GM23338 (cell line): ENCODE results near the gene KAZN.

Experiments
- CREB1 ChIP-seq: fragments of 250-450 bp; sonication (Bioruptor Pico); IDR thresholded peaks from 2 replicates; pipeline ENCODE4 v1.5.0; 2020; ENCODE audit warnings: low read depth, mild to moderate bottlenecking, moderate library complexity
- CTCF ChIP-seq, 2 experiments: fragments of 200-600 bp in 1 of 2; sonication (generic) in 1 of 2; conservative IDR thresholded peaks; 2 replicates each; pipeline versions ENCODE4 v1.5.1 to v1.6.1; 2016 to 2017; ENCODE audit warnings: antibody characterized with exemption in 2 of 2, low read depth in 2 of 2, mild to moderate bottlenecking in 2 of 2, moderate library complexity in 1 of 2
- ETS1 ChIP-seq: IDR thresholded peaks from 2 replicates; pipeline ENCODE4 v1.6.1; 2016; ENCODE audit warnings: antibody characterized with exemption
- EZH2 ChIP-seq: fragments of 200-600 bp; sonication (generic); IDR thresholded peaks from one replicate; pipeline ENCODE4 v1.8.0; 2017; ENCODE audit warnings: antibody characterized with exemption, mild to moderate bottlenecking, low read depth; ENCODE audit not compliant: unreplicated experiment
- EZH2phosphoT487 ChIP-seq: fragments of 200-600 bp; sonication (generic); IDR thresholded peaks from one replicate; pipeline ENCODE4 v1.8.1; 2018; ENCODE audit warnings: antibody characterized with exemption; ENCODE audit not compliant: unreplicated experiment
- JUNB ChIP-seq: IDR thresholded peaks from one replicate; pipeline ENCODE4 v1.6.1; 2016; ENCODE audit warnings: antibody characterized with exemption; ENCODE audit not compliant: unreplicated experiment
- NANOG ChIP-seq: IDR thresholded peaks from 2 replicates; pipeline ENCODE4 v1.6.1; 2016; ENCODE audit warnings: antibody characterized with exemption, borderline replicate concordance
- POLR2AphosphoS5 ChIP-seq: IDR thresholded peaks from 2 replicates; pipeline ENCODE4 v1.6.1; 2016; ENCODE audit warnings: antibody characterized with exemption, low read depth
- REST ChIP-seq: IDR thresholded peaks from one replicate; pipeline ENCODE4 v1.6.1; 2018; ENCODE audit warnings: antibody characterized with exemption; ENCODE audit not compliant: unreplicated experiment
- STAT1 ChIP-seq: IDR thresholded peaks from one replicate; pipeline ENCODE4 v1.6.1; 2016; ENCODE audit warnings: antibody characterized with exemption; ENCODE audit not compliant: unreplicated experiment
- ZNF331 ChIP-seq: fragments of 250-450 bp; sonication (Bioruptor Pico); IDR thresholded peaks from 2 replicates; pipeline ENCODE4 v1.5.0; 2020; ENCODE audit warnings: low read depth, mild to moderate bottlenecking, moderate library complexity
- ZNF462 ChIP-seq: fragments of 250-450 bp; sonication (Bioruptor Pico); IDR thresholded peaks from 2 replicates; pipeline ENCODE4 v1.5.0; 2020; ENCODE audit warnings: mild to moderate bottlenecking, moderate library complexity

- TF ChIP-seq CTCF (conservative IDR thresholded peaks at IDR 0.05; ENCODE audit: low read depth in 2 of 2) (no peak), EZH2phosphoT487 (no peak), POLR2AphosphoS5 (no peak), EZH2 (no peak), STAT1 (no peak), CREB1 (CRISPR knock-in tag) (no peak), REST (no peak), ETS1 (no peak), JUNB (no peak), ZNF462 (no peak), NANOG (no peak), ZNF331 (no peak)
Observed at GRCh38 chr1:14636897-14637632, 38.6 kb downstream of the KAZN start.
